ENCODE data around the gene ADAM15. TPM values are rescaled to one million over a fixed set of nuclear protein-coding genes. Genes with fewer than 3 reads are reported as not detected.

Gene ADAM15
- total RNA-seq, 4 donors from 2014 or later: 65.4 to 115 (median 100.0) TPM

- H3K9me3 ChIP-seq: no peaks in the 10 kb centered on the region
- H3K27ac ChIP-seq: peak within 1 kb of the TSS in 1 of 4 donors; percentile 37
- H3K4me3 ChIP-seq: peak within 1 kb of the TSS; percentile 21 to 52
- TF ChIP-seq EP300 (IDR thresholded peaks at IDR 0.05): no peak
- TF ChIP-seq CTCF (IDR thresholded peaks at IDR 0.05): peak in 2 of 4 experiments; percentile 10
- H3K4me1 ChIP-seq: peaks cover 11 to 51% (median 43%) of the 10 kb centered on the region in 3 donors
- 0 to 17% methylated on average over 1 to 5 of the region's 59 CpGs for WGBS, 2 donors (ENCODE audit: low coverage in 1 of 2)
- no peaks in the 10 kb centered on the region for H3K36me3 ChIP-seq
- H3K27me3 ChIP-seq: peaks cover 51% of the 10 kb centered on the region
- ATAC-seq: peak; percentile 75
Observed at GRCh38 chr1:155078469-155079209, 27.5 kb downstream of the ADAM15 start, which contains the start of gene EFNA3. Gene EFNA3, plus strand, starts transcription at chr1:155078837. Its CDS starts 105 bp downstream, at chr1:155078942.

GRCh38 chr1:155079210-155079486 lies 28.0 kb downstream of the ADAM15 start:
- H3K4me3 ChIP-seq: peak overlapping the region in 1 of 2 donors; percentile 52
- H3K27me3 ChIP-seq: peaks cover 56% of the 10 kb centered on the region
- H3K36me3 ChIP-seq: no peaks in the 10 kb centered on the region
- peaks cover 11 to 56% (median 43%) of the 10 kb centered on the region in 3 donors for H3K4me1 ChIP-seq
- WGBS, 2 donors (ENCODE audit: low coverage in 1 of 2): no CpG with 5 or more reads among the region's 10 CpGs
- no peak for ATAC-seq
- no peaks in the 10 kb centered on the region for H3K9me3 ChIP-seq
- TF ChIP-seq POLR2A (IDR thresholded peaks at IDR 0.05): no peak
- H3K27ac ChIP-seq: peak overlapping the region in 1 of 4 donors; percentile 37

GRCh38 chr1:155079487-155080311 lies 28.6 kb downstream of the ADAM15 start:
- no peak overlapping the region for H3K27ac ChIP-seq
- H3K9me3 ChIP-seq: no peaks in the 10 kb centered on the region
- TF ChIP-seq CTCF (IDR thresholded peaks at IDR 0.05): no peak
- no peak for TF ChIP-seq POLR2AphosphoS5 (IDR thresholded peaks at IDR 0.05)
- no peak for TF ChIP-seq POLR2A (IDR thresholded peaks at IDR 0.05)
- TF ChIP-seq EP300 (IDR thresholded peaks at IDR 0.05): no peak
- peak overlapping the region in 1 of 2 donors; percentile 52 for H3K4me3 ChIP-seq
- ATAC-seq: no peak
- WGBS, 2 donors (ENCODE audit: low coverage in 1 of 2): 0% methylated on average over 1 of the region's 67 CpGs; no CpG with 5 or more reads in 1 of the 2 donors
- H3K4me1 ChIP-seq: peaks cover 11 to 61% (median 48%) of the 10 kb centered on the region in 3 donors
- no peaks in the 10 kb centered on the region for H3K36me3 ChIP-seq
- H3K27me3 ChIP-seq: peaks cover 60% of the 10 kb centered on the region

DNA sequence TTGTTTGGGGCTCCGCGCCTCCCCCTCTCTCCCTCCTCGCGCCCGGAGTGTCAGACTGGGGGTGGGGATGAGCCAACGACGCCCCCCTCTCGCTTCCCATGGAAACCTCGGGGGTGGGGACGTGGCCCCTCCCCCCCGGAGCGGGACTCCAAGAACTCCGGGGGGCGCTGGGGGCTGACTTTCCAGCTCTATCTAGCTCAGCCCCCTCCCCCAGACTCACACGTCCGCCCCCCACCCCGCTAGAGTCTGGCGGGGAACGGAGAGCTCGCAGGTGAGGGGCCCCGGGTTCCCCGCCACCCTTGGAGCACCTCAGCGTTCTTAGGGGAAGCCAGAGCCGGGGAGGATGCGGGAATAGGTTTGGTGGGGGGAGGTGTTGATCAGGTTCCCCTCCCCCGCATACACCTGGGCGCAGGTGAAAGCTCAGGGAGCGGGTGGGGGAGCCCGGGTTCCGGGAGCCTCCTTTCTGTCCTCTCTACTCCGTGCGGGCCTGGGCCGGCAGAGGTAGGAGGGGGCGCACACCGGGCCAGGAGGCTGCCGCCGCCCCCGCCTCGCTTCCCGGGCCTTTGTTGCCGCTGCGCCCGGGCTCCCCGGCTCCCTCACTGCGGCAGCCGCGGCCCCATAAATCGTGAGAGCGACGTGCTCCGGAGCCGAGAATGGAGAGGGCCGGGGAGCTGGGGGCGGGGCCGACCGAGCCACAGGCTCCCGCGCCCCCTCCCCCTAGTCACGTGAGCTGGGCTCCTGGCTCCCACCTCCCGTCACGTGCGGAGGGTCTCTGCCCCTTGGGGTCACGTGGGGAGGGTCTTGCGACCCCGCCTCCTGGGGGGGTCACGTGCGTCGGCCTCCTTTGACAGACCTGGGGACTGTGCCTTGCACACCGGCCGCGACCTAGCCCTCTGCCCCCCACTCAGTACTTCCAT lies 29.5 kb downstream of the ADAM15 start:
- H3K36me3 ChIP-seq: no peaks in the 10 kb centered on the region
- peaks cover 11 to 65% (median 50%) of the 10 kb centered on the region in 3 donors for H3K4me1 ChIP-seq
- peaks cover 60% of the 10 kb centered on the region for H3K27me3 ChIP-seq
- no CpG with 5 or more reads among the region's 71 CpGs for WGBS, 2 donors (ENCODE audit: low coverage in 1 of 2)
- H3K4me3 ChIP-seq: peak overlapping the region in 1 of 2 donors; percentile 52
- H3K9me3 ChIP-seq: no peaks in the 10 kb centered on the region
- ATAC-seq: no peak
- no peak for TF ChIP-seq POLR2AphosphoS5 (IDR thresholded peaks at IDR 0.05)
- no peak for TF ChIP-seq POLR2A (IDR thresholded peaks at IDR 0.05)
- no peak for TF ChIP-seq CTCF (IDR thresholded peaks at IDR 0.05)
- TF ChIP-seq EP300 (IDR thresholded peaks at IDR 0.05): no peak
- H3K27ac ChIP-seq: no peak overlapping the region

Measured in gastroesophageal sphincter (tissue), 4 donors.